ENCODE results near the gene PIEZO1.

DNA sequence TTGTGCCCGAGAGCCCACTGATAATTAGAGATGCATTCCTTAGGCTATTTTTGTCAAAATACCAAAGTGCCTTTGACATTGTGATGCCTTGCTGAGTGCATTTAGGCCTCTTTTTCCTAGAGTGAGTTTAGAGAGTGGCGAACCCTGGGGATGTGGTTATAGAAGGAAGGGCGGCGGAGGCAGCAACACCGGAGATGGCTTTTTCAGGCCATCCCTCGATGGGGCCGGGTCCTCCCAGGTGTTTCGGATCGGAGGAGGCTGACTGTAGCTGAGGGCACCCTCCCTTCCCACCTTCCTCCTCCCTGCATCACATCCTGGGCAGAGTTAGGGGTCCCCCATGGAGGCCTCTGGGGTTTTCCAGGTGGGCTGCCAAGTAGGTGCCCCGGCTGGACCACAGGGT is 92.2 kb downstream of the PIEZO1 start:
- TF ChIP-seq CTCF (IDR thresholded peaks at IDR 0.05) = no peak
- no peak for TF ChIP-seq ZFX (IDR thresholded peaks at IDR 0.05; ENCODE audit: borderline replicate concordance)

Data from 22Rv1 (cell line).